NCI-H2196 treated with DMSO at 0.1 percent for 48 hours (cell line): ENCODE results near the gene CACNA2D3.

ENCODE experiments used
- DNase-seq: peaks from one replicate; lab custom pipeline; 2025; ENCODE audit not compliant: unreplicated experiment; lab: John Stamatoyannopoulos, UW

CACNA2D3 gene

GRCh38 chr3:54772746-54773145, 650.4 kb downstream of the CACNA2D3 start:
- no peak for DNase-seq

- DNase-seq, result no peak
Measured at GRCh38 chr3:54773271-54773670, 650.9 kb downstream of the CACNA2D3 start.

- DNase-seq, result no peak
Measured at GRCh38 chr3:54776601-54777000, 654.2 kb downstream of the CACNA2D3 start.

- DNase-seq, result no peak
Measured at GRCh38 chr3:54777141-54777540, 654.8 kb downstream of the CACNA2D3 start.

GRCh38 chr3:54780336-54780735, 658.0 kb downstream of the CACNA2D3 start:
- no peak for DNase-seq

- DNase-seq, result no peak
Measured at GRCh38 chr3:54781728-54782127, 659.4 kb downstream of the CACNA2D3 start.

- no peak for DNase-seq
Measured at GRCh38 chr3:54783611-54784010, 661.3 kb downstream of the CACNA2D3 start.

GRCh38 chr3:54784021-54784420, 661.7 kb downstream of the CACNA2D3 start:
- DNase-seq, result no peak

- DNase-seq, result no peak
Measured at GRCh38 chr3:54785976-54786375, 663.6 kb downstream of the CACNA2D3 start.

GRCh38 chr3:54790051-54790450, 667.7 kb downstream of the CACNA2D3 start:
- no peak for DNase-seq

GRCh38 chr3:54791501-54792156, 669.3 kb downstream of the CACNA2D3 start:
- no peak for DNase-seq

GRCh38 chr3:54792584-54792983, 670.2 kb downstream of the CACNA2D3 start:
- DNase-seq, result no peak

GRCh38 chr3:54793171-54793570, 670.8 kb downstream of the CACNA2D3 start:
- DNase-seq, result peak; percentile 1

GRCh38 chr3:54797111-54797510, 674.8 kb downstream of the CACNA2D3 start:
- no peak for DNase-seq

- DNase-seq, result no peak
Measured at GRCh38 chr3:54800478-54800877, 678.1 kb downstream of the CACNA2D3 start.

- DNase-seq, result no peak
Measured at GRCh38 chr3:54801977-54802376, 679.6 kb downstream of the CACNA2D3 start.

- DNase-seq, result no peak
Measured at GRCh38 chr3:54810401-54810800, 688.0 kb downstream of the CACNA2D3 start.

GRCh38 chr3:54814224-54814623, 691.9 kb downstream of the CACNA2D3 start:
- DNase-seq, result no peak

- DNase-seq, result no peak
Measured at GRCh38 chr3:54817628-54818027, 695.3 kb downstream of the CACNA2D3 start.

- no peak for DNase-seq
Measured at GRCh38 chr3:54818486-54818885, 696.1 kb downstream of the CACNA2D3 start.

GRCh38 chr3:54818942-54819341, 696.6 kb downstream of the CACNA2D3 start:
- no peak for DNase-seq

- no peak for DNase-seq
Measured at GRCh38 chr3:54819946-54820345, 697.6 kb downstream of the CACNA2D3 start.

- DNase-seq, result no peak
Measured at GRCh38 chr3:54822206-54822605, 699.9 kb downstream of the CACNA2D3 start.
